T-helper 2 cell treated with Interferon-gamma antibody and Interleukin-4, amounts not matched to agents 5 μg/mL and 100 μg/mL, for 36 hours (primary cell): ENCODE results near the gene DDX10.
"Not testable (repeated sequence)": the region's sequence is repeated elsewhere in the genome, so short reads cannot be mapped to it uniquely, and the experiment has no call there.

ENCODE experiments used
- DNase-seq: peaks from one replicate; pipeline ENCODE4 v3.0.0; 2021; ENCODE audit warnings: low spot score
- H3K27ac Mint-ChIP-seq: one replicate; pipeline ENCODE4 v1.8.0; 2021; ENCODE audit warnings: mild to moderate bottlenecking, mixed read lengths
- H3K27me3 Mint-ChIP-seq: one replicate; pipeline ENCODE4 v1.8.0; 2021; ENCODE audit warnings: low read depth, mixed read lengths
- H3K36me3 Mint-ChIP-seq: one replicate; pipeline ENCODE4 v1.8.0; 2021; ENCODE audit warnings: low read depth, mixed read lengths
- H3K4me1 Mint-ChIP-seq: one replicate; pipeline ENCODE4 v1.8.0; 2021; ENCODE audit warnings: low read depth, mixed read lengths
- H3K4me3 Mint-ChIP-seq: one replicate; pipeline ENCODE4 v1.8.0; 2022; ENCODE audit warnings: mild to moderate bottlenecking, moderate library complexity, mixed read lengths
- H3K9me3 Mint-ChIP-seq: one replicate; pipeline ENCODE4 v1.8.0; 2021; ENCODE audit warnings: mixed read lengths

The DDX10 gene

GRCh38 chr11:108713076-108713790 lies 48.4 kb downstream of the DDX10 start:
- Mint-ChIP-seq H3K4me1 (peaks cover 19% of the 10 kb centered on the region), H3K27me3 (no peaks in the 10 kb centered on the region), H3K4me3 (no peak overlapping the region), H3K27ac (peak overlapping the region; percentile 34), H3K36me3 (peaks cover 61% of the 10 kb centered on the region), H3K9me3 (peaks cover 25% of the 10 kb centered on the region)
- no peak for DNase-seq

- no peak overlapping the region for H3K27ac Mint-ChIP-seq
- H3K4me1 Mint-ChIP-seq = peaks cover 15% of the 10 kb centered on the region
Observed at GRCh38 chr11:108715239-108715638, 50.4 kb downstream of the DDX10 start.

DNA sequence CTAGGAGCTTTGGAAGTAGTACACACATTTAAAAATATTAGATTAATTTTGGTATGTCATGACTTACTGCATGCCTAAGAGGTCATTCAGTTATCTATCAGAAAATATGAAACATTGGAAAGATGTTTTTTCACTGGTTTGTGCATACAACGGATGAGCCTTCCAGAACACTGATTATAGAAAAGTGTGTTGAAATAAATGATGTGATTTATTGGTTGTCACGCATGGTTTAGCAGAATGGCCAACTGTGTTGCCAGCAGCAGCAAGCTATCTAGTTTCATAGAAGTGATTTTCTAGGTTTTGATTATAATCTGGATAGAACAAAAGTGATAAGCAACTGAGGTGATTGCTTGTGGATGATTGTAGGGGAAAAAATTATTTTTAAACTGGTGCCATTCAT lies 53.6 kb downstream of the DDX10 start:
- H3K27me3 Mint-ChIP-seq = no peaks in the 10 kb centered on the region
- no peak for DNase-seq
- peaks cover 7% of the 10 kb centered on the region for H3K4me1 Mint-ChIP-seq
- H3K4me3 Mint-ChIP-seq = no peak overlapping the region
- no peak overlapping the region for H3K27ac Mint-ChIP-seq
- peaks cover 40% of the 10 kb centered on the region for H3K36me3 Mint-ChIP-seq
- no peaks in the 10 kb centered on the region for H3K9me3 Mint-ChIP-seq

More at GRCh38 chr11:108715239-108715638, 50.4 kb downstream of the DDX10 start:
- peaks cover 10% of the 10 kb centered on the region for H3K9me3 Mint-ChIP-seq
- DNase-seq = no peak
- no peak overlapping the region for H3K4me3 Mint-ChIP-seq
- peaks cover 53% of the 10 kb centered on the region for H3K36me3 Mint-ChIP-seq
- no peaks in the 10 kb centered on the region for H3K27me3 Mint-ChIP-seq

- H3K4me1 Mint-ChIP-seq = peaks cover 17% of the 10 kb centered on the region
- DNase-seq = no peak
- peaks cover 39% of the 10 kb centered on the region for H3K36me3 Mint-ChIP-seq
- H3K9me3 Mint-ChIP-seq = peaks cover 6% of the 10 kb centered on the region
- no peak overlapping the region for H3K4me3 Mint-ChIP-seq
- no peak overlapping the region for H3K27ac Mint-ChIP-seq
- H3K27me3 Mint-ChIP-seq = no peaks in the 10 kb centered on the region
Observed at GRCh38 chr11:108724974-108725689, 60.3 kb downstream of the DDX10 start.

DNA sequence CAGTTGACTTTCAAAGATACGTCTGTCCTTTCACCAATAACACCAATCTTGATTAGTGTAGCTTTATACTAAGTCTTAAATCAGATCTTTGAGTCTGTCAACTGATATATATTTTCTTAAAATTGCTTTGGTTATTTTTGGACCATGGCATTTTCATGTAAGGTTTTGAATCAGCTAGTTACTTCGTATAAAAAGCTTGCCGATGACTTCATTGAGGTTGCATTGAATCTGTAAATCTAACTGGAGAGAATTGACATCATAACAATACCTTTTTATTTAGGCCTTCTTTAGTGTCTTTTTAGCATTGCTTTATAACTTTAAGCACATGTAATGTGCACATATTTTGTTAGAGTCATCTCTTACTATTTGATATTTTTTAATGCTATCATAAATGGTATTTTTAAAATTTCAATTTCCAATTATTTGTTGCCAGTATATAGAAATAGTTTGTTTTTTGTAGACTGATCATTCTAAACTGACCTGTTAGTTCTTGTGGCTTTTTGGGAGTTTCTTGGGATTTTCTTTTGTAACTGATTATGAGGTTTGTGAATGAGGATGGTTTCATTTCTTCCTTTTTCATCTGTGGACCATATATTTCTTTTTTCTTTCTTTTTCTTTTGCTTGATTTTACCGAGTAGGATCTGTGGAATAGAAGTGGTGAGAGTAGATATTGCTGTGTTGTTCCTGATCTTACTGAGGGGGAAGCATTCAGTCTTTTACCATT lies 61.4 kb downstream of the DDX10 start:
- peak overlapping the region; percentile 1 for H3K4me3 Mint-ChIP-seq
- peaks cover 39% of the 10 kb centered on the region for H3K36me3 Mint-ChIP-seq
- H3K27ac Mint-ChIP-seq = no peak overlapping the region
- DNase-seq = no peak
- peaks cover 6% of the 10 kb centered on the region for H3K9me3 Mint-ChIP-seq
- H3K4me1 Mint-ChIP-seq = peaks cover 17% of the 10 kb centered on the region
- no peaks in the 10 kb centered on the region for H3K27me3 Mint-ChIP-seq

- Mint-ChIP-seq H3K36me3 (peaks cover 38% of the 10 kb centered on the region), H3K27ac (no peak overlapping the region), H3K27me3 (no peaks in the 10 kb centered on the region), H3K9me3 (peaks cover 6% of the 10 kb centered on the region), H3K4me3 (no peak overlapping the region), H3K4me1 (peaks cover 21% of the 10 kb centered on the region)
- DNase-seq = no peak
Observed at GRCh38 chr11:108727665-108728064, 62.8 kb downstream of the DDX10 start.

GRCh38 chr11:108729227-108729871 lies 64.5 kb downstream of the DDX10 start:
- Mint-ChIP-seq H3K36me3 (peaks cover 30% of the 10 kb centered on the region), H3K9me3 (peaks cover 6% of the 10 kb centered on the region), H3K27ac (no peak overlapping the region), H3K4me3 (no peak overlapping the region), H3K27me3 (no peaks in the 10 kb centered on the region), H3K4me1 (peaks cover 32% of the 10 kb centered on the region)
- no peak for DNase-seq

DNA sequence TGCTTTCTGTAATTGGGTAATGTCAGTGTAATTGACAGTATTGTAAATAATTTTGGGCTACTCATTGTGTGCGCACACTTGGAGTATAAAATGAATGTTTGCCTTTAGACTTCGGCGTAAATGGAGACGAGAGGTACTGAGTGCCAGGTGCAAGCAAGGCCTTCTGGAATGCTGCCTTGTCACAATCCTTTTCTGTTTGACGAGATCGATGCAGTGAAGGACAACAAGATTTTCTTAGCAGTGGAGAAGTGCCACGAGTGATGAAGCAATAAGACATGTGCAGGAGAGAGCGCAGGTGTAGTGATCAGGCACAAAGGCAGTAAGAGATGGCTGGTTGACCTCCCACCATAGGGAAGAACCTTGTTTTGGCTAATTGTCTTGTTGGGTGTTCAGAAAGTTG lies 67.5 kb downstream of the DDX10 start:
- no peak overlapping the region for H3K4me3 Mint-ChIP-seq
- H3K9me3 Mint-ChIP-seq = no peaks in the 10 kb centered on the region
- H3K27me3 Mint-ChIP-seq = no peaks in the 10 kb centered on the region
- DNase-seq = no peak
- peaks cover 30% of the 10 kb centered on the region for H3K4me1 Mint-ChIP-seq
- peaks cover 17% of the 10 kb centered on the region for H3K36me3 Mint-ChIP-seq
- H3K27ac Mint-ChIP-seq = no peak overlapping the region

DNA sequence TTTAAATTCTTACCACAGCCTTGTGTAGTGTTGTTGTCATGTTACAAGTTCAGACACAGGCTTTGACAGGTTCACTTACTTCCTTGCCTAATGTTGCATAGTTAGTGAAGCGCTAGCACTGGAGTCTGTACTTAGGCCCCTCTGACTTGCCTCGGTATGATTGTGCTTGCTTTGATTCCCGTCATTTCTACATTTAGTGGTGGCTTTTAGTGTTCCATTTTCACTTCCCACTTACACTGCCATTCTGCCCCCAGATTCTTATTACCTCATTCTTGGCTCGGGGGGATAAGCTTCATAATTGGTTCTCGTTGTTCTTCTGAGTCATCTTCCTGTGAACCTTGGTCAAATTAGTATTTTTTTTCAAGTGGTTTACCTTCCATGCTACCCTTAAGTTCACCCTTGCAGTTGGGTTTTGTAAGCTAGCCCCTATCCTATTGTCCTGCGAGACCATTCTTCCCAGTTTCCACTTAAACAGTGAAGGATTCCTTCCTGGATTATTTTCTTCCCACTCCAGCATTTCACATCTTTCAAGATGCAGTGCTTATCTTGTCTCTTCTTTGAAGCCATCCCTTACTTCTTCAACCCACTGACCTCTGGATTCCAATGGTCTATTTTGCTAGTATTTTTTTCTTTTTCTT lies 68.7 kb downstream of the DDX10 start:
- Mint-ChIP-seq H3K27me3 (no peaks in the 10 kb centered on the region), H3K4me1 (peaks cover 29% of the 10 kb centered on the region), H3K27ac (peak overlapping the region; percentile 10), H3K36me3 (peaks cover 17% of the 10 kb centered on the region), H3K9me3 (no peaks in the 10 kb centered on the region), H3K4me3 (peak overlapping the region; percentile 3)
- peak; percentile 73 for DNase-seq

DNA sequence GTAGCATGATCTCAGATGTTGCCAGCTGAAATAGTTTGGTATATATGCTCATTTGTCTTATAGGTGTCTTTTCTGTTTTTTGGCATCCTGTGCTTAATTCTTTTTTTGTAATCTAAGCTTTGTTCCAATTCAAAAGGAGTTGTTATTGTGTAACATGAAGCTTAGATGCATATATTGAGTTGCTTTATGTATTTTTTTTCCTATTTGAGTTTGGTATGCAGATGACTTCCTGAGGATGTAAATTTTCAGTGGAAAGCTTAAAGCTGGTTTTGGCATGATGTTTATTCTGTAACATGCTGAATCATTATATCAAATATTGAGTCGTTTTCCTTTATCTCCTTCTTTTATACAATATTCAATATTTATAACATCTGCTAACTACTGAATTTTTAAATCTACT lies 69.4 kb downstream of the DDX10 start:
- H3K4me1 Mint-ChIP-seq = peaks cover 23% of the 10 kb centered on the region
- H3K9me3 Mint-ChIP-seq = no peaks in the 10 kb centered on the region
- no peaks in the 10 kb centered on the region for H3K27me3 Mint-ChIP-seq
- peaks cover 14% of the 10 kb centered on the region for H3K36me3 Mint-ChIP-seq
- no peak overlapping the region for H3K27ac Mint-ChIP-seq
- DNase-seq = no peak
- no peak overlapping the region for H3K4me3 Mint-ChIP-seq

- no peak overlapping the region for H3K4me3 Mint-ChIP-seq
- peaks cover 2% of the 10 kb centered on the region for H3K9me3 Mint-ChIP-seq
- no peak overlapping the region for H3K27ac Mint-ChIP-seq
- DNase-seq = no peak
- H3K4me1 Mint-ChIP-seq = peaks cover 21% of the 10 kb centered on the region
- H3K36me3 Mint-ChIP-seq = peaks cover 18% of the 10 kb centered on the region
- H3K27me3 Mint-ChIP-seq = no peaks in the 10 kb centered on the region
Observed at GRCh38 chr11:108734956-108735559, 70.2 kb downstream of the DDX10 start.

- not testable (repeated sequence) for H3K4me3 Mint-ChIP-seq, H3K4me1 Mint-ChIP-seq, H3K27me3 Mint-ChIP-seq, H3K27ac Mint-ChIP-seq, DNase-seq
- peaks cover 20% of the 10 kb centered on the region for H3K9me3 Mint-ChIP-seq
- peaks cover 30% of the 10 kb centered on the region for H3K36me3 Mint-ChIP-seq
Observed at GRCh38 chr11:108740132-108740531, 75.3 kb downstream of the DDX10 start.

DNA sequence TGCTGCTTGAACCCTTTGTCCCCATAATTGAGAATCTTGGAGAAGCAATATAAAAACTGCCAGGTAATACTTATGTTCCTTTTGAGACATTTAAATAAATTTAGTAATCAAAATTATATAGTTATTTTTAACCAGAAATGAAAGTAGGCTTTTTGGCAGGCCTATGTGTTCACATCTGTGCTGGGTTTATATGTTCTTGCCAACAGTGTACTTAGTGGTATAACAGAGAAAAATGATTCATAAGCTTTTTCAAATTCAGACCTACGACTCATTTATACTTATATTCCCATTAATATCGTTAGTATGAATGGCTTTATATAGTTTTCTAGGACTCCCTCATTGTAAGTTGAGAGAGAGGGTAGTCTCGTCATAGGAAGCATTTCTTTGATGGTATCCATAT lies 79.0 kb downstream of the DDX10 start:
- DNase-seq = no peak
- no peak overlapping the region for H3K27ac Mint-ChIP-seq
- H3K4me1 Mint-ChIP-seq = no peaks in the 10 kb centered on the region
- H3K9me3 Mint-ChIP-seq = peaks cover 20% of the 10 kb centered on the region
- no peaks in the 10 kb centered on the region for H3K27me3 Mint-ChIP-seq
- peaks cover 28% of the 10 kb centered on the region for H3K36me3 Mint-ChIP-seq
- H3K4me3 Mint-ChIP-seq = no peak overlapping the region
